GM10847 (cell line): Measurements from ENCODE around the gene CMIP.

Experiments used
- POLR2A ChIP-seq: IDR thresholded peaks from 2 replicates; pipeline ENCODE4 v1.6.1; 2011; ENCODE audit not compliant: insufficient read length; ENCODE audit errors: extremely low read depth

The CMIP gene

GRCh38 chr16:81444448-81445121 is at the start of gene CMIP:
Gene CMIP (plus strand): TSS chr16:81444808.
- TF ChIP-seq POLR2A: no peak

GRCh38 chr16:81394966-81395655 is 49.5 kb upstream of the CMIP start:
- no peak for TF ChIP-seq POLR2A

DNA sequence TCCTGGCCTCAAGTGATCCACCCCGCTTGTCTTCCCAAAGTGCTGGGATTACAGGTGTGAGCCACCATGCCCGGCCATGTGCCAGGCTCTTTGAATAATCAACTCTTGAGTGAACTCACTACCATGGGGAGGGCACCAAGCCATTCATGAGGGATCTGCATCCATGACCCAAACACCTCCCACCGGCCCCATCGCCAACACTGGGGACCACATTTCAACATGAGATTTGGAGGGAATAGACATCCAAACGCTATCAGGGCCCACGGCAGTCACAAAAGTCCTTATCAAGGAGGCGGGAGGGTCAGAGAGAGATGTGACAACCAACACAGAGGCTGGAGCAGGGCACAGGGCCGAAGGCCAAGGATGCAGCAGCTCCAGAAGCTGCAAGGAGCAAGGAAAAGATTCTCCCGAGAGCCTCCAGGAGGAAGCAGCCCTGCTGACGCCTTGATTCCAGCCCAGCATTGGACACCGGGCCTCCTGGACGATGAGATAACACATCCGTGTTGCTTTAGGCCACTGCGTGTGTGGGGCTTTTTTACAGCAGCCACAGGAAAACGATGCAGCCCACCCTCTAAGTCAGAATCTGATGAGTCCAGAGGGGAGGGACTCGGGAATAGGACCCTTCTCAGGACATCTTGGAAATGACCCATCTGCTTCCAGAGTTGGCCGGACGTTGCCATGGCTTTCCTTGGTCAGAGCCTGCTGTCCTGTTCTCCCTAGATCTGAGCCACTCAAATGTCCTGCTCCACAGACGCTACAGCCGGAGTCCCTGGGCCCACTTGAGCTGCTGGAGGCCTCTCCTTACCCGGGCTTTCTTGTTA is 47.3 kb upstream of the CMIP start:
- no peak for TF ChIP-seq POLR2A

DNA sequence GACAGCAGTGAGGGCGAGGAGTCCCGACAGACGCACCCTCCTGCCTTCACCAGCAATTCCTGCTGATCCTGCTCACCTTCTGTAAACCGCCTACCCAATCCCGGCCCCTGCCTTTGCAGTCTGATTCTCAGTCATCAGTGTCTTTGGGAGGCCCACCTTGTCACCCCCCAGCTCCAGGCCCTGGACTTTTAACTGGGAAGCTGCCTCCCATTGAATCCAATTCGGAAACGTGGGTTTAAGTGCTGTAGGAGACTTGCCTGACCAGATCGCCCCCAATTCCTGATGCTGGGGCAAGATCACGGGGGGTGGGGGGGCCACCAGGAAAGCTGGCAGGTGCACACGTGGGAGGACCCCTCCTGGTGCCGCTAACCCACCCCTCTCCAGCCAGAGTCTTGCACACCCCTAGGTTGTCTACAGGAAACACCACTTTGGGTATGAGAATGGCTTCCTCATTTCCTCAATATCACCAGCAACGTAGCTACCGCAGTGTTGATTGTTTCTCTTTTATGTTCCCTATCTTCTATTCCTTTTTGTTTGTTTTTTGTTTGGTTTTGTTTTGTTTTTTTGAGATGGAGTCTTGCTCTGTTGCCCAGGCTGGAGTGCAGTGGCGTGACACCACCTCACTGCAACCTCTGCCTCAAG is 46.6 kb upstream of the CMIP start:
- no peak for TF ChIP-seq POLR2A

DNA sequence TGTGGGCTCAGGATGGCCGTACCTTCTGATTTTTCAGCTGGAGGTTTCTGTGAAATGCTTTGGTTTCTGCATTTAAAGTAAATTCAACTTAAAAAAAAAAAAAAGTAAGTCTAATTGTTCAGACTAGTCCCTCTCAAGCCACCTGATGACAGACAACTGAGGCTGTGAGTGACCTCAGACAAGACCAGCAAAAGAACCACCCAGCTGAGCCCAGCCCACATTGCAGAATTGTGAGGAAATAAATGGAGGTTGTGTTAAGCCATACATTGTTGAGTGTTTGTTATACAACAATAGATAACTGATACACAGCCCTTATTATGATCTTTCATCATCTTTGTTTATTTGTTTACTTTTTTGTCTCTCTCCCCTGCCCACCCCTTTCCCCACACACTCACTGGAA is 44.7 kb upstream of the CMIP start:
- TF ChIP-seq POLR2A: no peak

- no peak for TF ChIP-seq POLR2A
Observed at GRCh38 chr16:81401035-81401950, 43.3 kb upstream of the CMIP start.

DNA sequence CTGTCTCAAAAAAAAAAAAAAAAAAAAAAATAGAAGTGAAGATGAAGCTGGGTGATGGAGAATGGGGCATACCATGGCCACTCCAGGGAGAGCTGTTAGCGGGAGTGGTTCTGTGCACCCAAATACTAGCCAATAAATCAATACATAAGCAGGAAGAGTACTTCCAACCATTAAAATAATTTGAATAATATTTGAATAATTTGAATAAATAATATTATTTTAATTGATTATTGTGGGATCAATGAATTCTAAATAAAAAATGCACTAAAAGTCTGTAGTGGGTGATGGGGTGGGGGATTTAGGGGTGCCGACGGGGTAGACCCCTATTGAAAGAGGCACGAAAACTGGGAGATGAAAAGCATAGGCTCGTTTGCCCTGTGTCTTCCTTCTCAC is 41.4 kb upstream of the CMIP start:
- TF ChIP-seq POLR2A: no peak

- TF ChIP-seq POLR2A: no peak
Observed at GRCh38 chr16:81403601-81404391, 40.8 kb upstream of the CMIP start.

DNA sequence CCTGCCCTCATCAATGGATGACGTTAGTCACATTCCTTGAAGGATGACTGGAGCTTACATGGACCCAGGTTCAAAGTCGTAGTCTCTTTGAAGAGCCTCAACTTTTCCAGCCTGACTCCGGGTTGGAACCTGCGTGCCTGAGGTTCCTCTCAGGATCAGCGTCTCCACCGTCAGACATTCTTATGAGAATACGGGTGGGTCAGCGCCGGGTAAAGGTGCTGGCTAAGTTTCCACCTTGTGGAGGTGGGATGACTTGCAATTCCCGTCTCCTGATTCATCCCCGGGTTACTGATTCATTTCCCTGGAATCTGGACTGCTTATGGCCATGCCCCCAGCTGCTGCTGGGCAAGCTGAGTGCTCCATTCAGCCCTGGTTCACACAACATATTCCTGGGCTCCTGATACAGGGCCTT is 38.9 kb upstream of the CMIP start:
- TF ChIP-seq POLR2A: no peak

GRCh38 chr16:81408409-81408950 is 36.1 kb upstream of the CMIP start:
- TF ChIP-seq POLR2A: no peak

- no peak for TF ChIP-seq POLR2A
Observed at GRCh38 chr16:81409016-81409556, 35.5 kb upstream of the CMIP start.

- TF ChIP-seq POLR2A: no peak
Observed at GRCh38 chr16:81410643-81411293, 33.8 kb upstream of the CMIP start.

GRCh38 chr16:81413245-81413990 is 31.2 kb upstream of the CMIP start:
- TF ChIP-seq POLR2A: no peak
